Spleen (tissue), 7 donors: Measurements from ENCODE around the gene ZFX.

ENCODE experiments used
- POLR2A ChIP-seq, 3 donors: fragments of 450-650 bp; IDR thresholded peaks; one replicate each; pipeline ENCODE4 v1.5.1; 2017; ENCODE audit warnings: antibody characterized with exemption in 3 of 3, mild to moderate bottlenecking in 1 of 3
- TF ChIP-seq, protein P1 (sequence below), 11 experiments: fragments of 200-600 bp in 7 of 11; fragments of 450-650 bp in 4 of 11; sonication (generic) in 4 of 11; IDR thresholded peaks in 8 of 11; conservative IDR thresholded peaks in 3 of 11; 1 replicate in 7 of 11; 2 replicates in 4 of 11; pipeline versions ENCODE4 v1.4.0 to v1.8.0; 2016 to 2021; ENCODE audit warnings: antibody characterized with exemption in 11 of 11, inconsistent platforms in 4 of 11, mild to moderate bottlenecking in 1 of 11
- donor health status: DM: no; HTN: no; CAD: no; lungs with moderate emphysema.
- donor health status: DM: no; HTN: no; CAD: no.
- donor health status: DM: no; HTN: no; CAD: no.

DNA sequence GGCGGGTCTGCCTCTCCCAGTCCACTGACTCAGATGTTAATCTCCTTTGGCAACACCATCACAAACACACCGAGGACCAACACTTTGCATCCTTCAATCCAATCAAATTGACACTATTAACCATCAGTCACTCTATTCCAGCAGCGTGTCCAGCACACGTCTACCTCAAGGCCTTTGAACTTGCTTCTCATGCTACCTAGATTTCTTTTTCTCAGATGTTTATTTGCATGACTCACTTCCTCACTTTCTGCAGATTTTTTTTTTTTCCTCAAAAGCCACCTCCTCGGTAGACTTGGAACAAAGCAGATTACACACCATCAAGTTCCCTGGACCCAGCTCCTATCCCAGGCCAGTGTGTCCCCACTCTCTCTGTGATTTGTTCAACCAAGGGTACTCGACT is 114.9 kb downstream of the ZFX start:
- TF ChIP-seq, protein P1, sequence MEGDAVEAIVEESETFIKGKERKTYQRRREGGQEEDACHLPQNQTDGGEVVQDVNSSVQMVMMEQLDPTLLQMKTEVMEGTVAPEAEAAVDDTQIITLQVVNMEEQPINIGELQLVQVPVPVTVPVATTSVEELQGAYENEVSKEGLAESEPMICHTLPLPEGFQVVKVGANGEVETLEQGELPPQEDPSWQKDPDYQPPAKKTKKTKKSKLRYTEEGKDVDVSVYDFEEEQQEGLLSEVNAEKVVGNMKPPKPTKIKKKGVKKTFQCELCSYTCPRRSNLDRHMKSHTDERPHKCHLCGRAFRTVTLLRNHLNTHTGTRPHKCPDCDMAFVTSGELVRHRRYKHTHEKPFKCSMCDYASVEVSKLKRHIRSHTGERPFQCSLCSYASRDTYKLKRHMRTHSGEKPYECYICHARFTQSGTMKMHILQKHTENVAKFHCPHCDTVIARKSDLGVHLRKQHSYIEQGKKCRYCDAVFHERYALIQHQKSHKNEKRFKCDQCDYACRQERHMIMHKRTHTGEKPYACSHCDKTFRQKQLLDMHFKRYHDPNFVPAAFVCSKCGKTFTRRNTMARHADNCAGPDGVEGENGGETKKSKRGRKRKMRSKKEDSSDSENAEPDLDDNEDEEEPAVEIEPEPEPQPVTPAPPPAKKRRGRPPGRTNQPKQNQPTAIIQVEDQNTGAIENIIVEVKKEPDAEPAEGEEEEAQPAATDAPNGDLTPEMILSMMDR (IDR thresholded peaks at IDR 0.05 in 8 of 11, conservative IDR thresholded peaks at IDR 0.05 in 3 of 11): no peak
- TF ChIP-seq POLR2A (IDR thresholded peaks at IDR 0.05): no peak
